Central memory CD4-positive, alpha-beta T cell (primary cell): Measurements from ENCODE around the gene C22orf15.

Experiments
- DNase-seq: peaks from one replicate; pipeline ENCODE4 v3.0.0; 2022

C22orf15 gene

GRCh38 chr22:23789638-23790037 lies 26.8 kb downstream of the C22orf15 start:
- no peak for DNase-seq

- DNase-seq, result no peak
These were observed 28.3 kb downstream of the C22orf15 start for GRCh38 chr22:23790819-23791737.

GRCh38 chr22:23791738-23792645 lies 29.2 kb downstream of the C22orf15 start:
- DNase-seq, result no peak

GRCh38 chr22:23793326-23793725 lies 30.5 kb downstream of the C22orf15 start:
- DNase-seq, result no peak

GRCh38 chr22:23796461-23796860 lies 33.7 kb downstream of the C22orf15 start:
- no peak for DNase-seq

GRCh38 chr22:23800297-23801237 lies 37.8 kb downstream of the C22orf15 start:
- no peak for DNase-seq

GRCh38 chr22:23801238-23801821 lies 38.5 kb downstream of the C22orf15 start:
- no peak for DNase-seq

GRCh38 chr22:23801886-23802377 lies 39.1 kb downstream of the C22orf15 start:
- no peak for DNase-seq

- DNase-seq, result no peak
These were observed 40.4 kb downstream of the C22orf15 start for GRCh38 chr22:23803001-23803819.

GRCh38 chr22:23804781-23805291 lies 42.0 kb downstream of the C22orf15 start:
- no peak for DNase-seq

GRCh38 chr22:23806837-23807236 lies 44.0 kb downstream of the C22orf15 start:
- no peak for DNase-seq

GRCh38 chr22:23812378-23812777 lies 49.6 kb downstream of the C22orf15 start:
- no peak for DNase-seq
